Cerebellar cortex (tissue), 1 donor: Measurements from ENCODE around the gene TRH.
"Not testable (repeated sequence)": the region's sequence is repeated elsewhere in the genome, so short reads cannot be mapped to it uniquely, and the experiment has no call there.

ENCODE experiments used
- DNase-seq: peaks from one replicate; pipeline ENCODE4 v3.0.0-alpha.2; 2015; ENCODE audit warnings: low spot score

The TRH gene

GRCh38 chr3:129965937-129966336 lies 8.6 kb upstream of the TRH start:
- no peak for DNase-seq

- peak; percentile 70 for DNase-seq
These were observed 7.6 kb upstream of the TRH start for GRCh38 chr3:129966876-129967275.

DNA sequence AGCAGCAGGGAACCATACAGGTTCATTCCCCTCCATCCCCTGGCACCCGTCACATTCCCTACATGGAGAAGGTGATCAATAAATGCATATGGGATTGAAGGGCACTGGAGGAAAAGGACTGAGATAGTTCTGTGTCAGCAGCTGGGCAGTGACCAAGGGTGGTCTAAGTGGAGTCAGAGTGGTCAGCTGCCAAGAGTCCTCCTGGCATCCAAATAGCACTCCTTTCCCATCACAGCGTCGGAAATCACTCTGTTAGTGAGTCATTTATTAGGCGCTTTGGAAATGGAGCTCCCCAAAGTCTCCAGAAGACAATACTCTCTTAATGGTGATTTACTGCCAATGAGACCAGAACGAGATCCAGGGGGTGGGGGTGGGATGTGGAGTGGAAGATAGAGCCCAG lies 6.8 kb upstream of the TRH start:
- no peak for DNase-seq

- DNase-seq: no peak
These were observed 3.0 kb upstream of the TRH start for GRCh38 chr3:129971351-129972052.

- no peak for DNase-seq
These were observed 2.2 kb upstream of the TRH start for GRCh38 chr3:129972301-129972700.

- no peak for DNase-seq
These were observed 512 bp upstream of the TRH start for GRCh38 chr3:129973853-129974563.

DNA sequence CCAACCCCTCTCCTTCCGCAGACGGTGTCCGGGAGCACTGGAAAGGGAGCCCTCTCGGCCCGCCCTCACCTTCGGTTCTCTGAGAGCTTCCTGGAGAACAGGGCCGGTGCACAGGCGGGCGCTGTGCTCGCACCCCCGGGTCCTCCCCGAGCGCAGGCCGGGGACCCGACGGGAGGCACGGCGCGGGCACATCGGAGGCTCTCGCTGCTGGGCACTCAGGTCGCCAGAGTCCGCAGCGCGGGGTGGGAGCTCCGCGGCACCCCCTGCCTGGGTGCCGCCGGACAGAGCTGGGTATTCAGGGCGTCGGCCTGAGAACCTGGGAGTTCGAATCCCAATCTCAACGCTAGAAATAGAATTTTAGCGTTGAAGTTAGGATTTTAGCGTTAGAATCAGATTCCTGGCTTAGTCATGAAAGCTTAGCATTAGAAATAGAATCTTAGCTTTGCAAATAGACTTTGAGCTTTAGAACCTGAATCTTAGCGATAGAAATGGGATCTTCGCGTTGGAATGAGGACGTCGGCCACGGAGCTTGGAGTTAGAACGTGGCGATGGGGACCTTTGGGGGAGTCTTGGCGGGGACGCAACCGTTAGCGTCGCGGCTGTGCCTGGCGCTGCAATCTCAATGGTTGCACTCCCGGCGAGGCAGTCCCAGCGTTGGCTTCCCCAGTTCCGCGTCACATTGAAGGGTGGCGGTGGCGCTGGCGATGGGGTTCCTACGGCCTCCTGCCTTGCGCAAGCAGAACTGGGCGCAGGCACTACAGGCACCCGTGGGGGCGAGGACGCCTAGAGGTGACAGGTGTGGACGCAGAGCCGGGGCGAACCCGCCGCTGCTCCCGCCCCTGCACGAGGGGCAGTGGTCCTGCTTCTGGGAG lies 549 bp downstream of the TRH start:
- DNase-seq: no peak

DNA sequence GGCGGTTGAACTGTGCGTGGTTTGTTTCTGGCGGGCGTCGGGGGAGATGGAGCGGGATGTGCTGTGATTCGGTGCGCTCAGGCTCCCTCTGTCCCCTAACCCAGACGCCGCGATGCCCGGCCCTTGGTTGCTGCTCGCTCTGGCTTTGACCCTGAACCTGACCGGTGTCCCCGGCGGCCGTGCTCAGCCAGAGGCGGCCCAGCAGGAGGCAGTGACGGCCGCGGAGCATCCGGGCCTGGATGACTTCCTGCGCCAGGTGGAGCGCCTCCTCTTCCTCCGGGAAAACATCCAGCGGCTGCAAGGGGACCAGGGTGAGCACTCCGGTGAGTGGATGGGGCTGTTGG lies 1.2 kb downstream of the TRH start:
- DNase-seq: no peak

DNA sequence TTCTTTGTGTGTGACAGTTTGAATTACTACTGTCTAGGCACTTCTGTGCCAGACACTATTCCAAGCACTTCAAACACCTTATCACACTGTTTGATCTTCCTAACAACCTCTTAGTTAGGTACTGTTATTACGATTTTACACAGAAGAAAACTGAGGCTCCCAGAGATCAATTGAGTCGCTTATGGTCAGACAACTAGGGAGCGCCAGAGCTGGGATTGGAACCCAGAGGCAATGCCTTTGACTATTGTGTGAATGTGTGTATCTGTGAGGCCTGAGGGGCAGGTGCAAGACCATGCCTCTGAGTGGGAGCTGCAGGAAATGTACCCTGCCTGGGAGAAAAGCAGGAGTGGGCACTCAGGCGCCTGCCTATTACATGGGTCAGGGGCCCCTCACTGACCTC lies 1.8 kb downstream of the TRH start:
- DNase-seq: no peak

DNA sequence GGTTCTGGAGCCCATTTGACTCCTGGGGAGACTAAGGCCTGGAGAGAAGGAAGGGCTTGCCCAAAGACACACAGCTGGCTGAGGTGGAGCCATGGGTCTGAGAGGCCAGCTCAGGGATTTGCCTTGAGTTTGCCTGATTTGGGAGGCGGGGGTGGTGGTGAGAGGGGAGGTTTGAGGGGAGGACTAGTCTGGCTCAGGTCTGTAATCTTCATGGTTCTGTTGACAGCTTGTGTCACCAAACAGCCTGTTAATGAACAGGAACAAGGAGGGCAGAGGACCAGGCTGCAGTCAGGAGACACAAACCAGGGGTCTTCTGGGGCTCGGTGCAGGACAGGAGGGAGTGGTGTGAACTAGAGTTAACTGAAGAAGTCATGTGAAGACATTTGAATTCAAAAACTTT lies 3.6 kb downstream of the TRH start:
- no peak for DNase-seq

- no peak for DNase-seq
These were observed 5.4 kb downstream of the TRH start for GRCh38 chr3:129979905-129980304.

DNA sequence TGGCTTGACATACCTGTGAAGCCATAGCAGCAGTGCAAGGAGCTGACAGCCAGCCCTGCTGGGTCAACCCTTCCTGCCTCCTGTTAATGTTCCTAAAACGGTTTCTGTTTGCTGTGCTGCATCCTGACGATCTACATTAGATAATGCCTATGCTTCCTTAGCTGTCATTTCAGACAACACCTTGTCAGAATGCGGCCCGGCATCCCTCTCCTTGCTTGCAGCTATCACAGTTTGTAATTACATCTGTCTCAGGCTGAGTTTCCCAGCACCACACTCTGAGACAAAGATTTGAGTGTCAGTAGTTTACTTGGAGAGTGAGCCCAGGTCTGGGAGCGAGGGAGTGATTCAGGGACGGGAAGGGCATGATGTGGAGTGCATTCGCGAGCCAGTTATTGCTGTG lies 9.0 kb downstream of the TRH start:
- no peak for DNase-seq

DNA sequence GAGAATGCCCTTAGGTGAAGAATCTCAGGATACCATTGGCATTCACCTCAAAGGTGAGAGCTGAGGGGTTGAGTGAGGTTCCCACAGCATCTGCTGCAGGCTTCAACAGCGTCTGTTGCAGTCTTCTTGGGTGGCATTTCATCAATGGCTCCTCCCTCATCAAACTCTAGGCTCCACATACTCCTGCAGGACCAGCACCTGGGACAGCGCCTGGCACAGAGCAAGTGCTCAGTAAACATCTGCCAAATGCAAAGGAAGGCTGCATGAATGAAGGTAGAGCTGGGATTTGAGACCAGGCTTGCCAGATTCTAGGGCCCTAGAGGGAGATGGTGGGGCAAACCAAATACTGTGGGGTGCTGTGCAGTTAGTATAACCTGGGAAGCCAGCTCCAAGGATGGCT lies 9.6 kb downstream of the TRH start:
- DNase-seq: no peak

DNA sequence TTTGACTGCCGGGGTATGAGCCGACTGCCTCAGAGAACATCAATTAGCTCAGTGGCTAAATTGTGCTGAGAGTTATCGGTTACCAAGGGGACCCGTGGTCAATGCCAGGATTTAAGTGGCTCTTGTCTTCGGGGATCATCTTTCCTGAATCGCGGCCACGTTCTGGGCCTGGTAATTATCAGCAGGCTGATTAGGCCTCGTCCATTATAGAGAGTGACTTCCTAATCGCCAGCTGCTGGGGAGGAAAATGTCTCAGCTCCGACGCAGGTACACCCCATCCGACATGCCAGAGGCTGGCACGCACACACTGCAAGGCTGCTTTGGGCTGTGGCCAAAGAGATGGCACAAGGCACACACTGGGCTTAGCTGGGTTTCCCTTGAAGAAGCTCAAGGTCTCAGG lies 10.6 kb downstream of the TRH start:
- no peak for DNase-seq

GRCh38 chr3:129988429-129988828 lies 13.9 kb downstream of the TRH start:
- DNase-seq: no peak

DNA sequence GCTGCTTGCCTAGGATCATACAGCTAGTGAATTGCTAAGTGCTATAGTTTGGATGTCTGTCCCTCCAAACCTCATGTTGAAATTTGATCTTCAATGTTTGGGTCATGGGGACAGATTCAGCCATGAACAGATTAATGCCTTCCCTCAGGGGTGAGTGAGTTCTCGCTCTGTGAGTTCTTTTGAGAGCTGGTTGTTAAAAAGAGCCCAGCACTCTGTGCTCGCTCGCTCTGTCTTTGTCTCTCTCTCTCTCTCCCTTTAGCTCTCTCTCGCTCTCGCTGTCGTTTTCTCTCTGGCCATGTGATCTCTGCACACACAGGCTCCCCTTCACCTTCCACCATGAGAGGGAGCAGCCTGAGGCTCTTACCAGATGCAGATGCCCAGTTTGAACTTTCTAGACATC lies 14.9 kb downstream of the TRH start:
- DNase-seq: no peak

DNA sequence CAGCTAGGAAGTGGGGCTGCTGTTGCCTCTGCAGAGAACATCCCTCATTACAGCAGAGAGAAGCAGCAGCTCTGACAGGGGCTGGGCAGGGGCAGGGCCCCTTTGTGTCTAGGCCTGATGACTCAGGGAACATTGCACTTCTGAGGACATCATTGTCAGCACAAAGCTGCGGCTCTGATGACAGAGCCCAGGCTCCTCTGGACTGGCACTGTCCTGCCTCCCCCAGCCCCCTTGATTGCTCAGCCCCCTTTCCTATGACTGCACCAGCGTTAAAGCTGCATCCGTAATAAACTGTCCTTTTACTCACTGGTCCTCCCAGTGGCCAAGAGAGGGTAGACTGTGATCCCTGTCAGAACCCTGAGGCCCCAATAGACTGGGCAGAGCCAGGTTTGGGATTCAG lies 18.3 kb downstream of the TRH start:
- DNase-seq: no peak

DNA sequence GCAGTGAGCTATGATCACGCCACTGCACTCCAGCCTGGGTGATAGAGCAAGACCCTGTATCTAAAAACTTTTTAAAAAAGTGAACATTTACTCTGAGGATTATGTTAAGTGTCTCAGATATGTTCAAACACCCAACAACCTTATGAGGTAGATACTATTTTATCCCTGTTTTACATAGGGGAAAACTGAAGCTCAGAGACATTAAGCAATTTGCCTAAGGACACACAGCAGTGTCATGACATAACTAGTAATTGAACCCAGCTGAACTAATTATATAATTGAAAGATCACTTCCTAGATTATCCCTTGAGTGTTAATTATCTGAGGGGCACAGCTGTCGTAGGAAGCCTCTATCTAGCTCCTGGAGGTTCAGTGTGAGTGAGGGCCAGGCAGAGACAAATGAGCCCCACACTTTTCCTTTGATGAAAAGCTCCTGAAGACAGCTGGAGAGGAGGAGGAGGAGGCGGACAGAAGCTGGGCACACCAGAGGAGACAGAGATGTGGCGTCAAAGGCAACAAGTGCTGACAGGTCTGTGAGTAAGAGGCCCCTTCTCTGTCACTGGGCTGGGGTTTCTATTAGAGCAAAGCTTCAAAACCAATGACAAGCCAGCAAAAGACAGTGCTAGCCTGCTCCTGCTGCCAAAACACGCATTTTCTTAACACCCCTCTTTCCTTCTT lies 20.5 kb downstream of the TRH start:
- DNase-seq: no peak

GRCh38 chr3:129996073-129996472 lies 21.6 kb downstream of the TRH start:
- DNase-seq: no peak

DNA sequence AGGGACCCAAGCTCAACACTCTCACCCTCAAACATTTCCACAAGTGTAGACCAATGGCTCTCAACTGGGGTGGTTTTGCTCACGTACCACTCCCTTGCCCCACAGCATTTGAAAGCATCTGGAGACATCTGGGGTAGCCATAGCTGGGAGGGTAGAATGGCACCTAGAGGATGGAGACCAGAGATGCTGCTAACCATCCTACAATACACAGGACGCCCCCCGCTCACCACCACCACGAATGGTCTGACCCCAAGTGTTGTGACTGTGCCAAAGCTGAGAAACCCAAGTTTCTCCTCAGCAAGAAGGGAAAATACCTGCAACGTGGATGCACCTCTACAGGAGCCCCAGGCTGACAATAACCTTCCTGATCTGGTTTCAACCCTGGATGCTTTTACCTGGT lies 24.7 kb downstream of the TRH start:
- DNase-seq: not testable (repeated sequence)

GRCh38 chr3:130002666-130003598 lies 28.4 kb downstream of the TRH start:
- peak; percentile 17 for DNase-seq
